ENCODE measurements around the gene NAALADL2. TPM values are rescaled to one million over a fixed set of nuclear protein-coding genes. Genes with fewer than 3 reads are reported as not detected.

Gene NAALADL2
- total RNA-seq, 6 donors from 2014 or later, result 4.4 to 12.6 (median 6.3) TPM

DNA sequence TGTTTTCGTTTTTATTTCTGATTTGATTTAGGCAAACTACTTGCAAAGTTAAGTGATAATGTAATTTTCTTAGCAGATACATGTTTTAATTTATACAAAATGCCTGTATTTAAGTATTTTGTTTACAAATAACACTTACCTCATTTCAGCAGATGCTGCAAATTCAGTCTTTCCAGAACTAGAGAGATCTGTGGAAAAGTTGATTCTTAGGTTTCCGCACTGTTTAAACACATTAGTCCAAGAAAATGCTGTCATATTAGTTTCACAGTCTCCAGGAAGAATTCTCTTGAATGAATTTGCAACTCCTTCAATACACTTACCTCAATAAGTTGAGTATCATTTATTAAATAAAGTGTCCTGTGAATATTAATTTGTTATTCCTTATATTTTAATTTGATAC is 383.1 kb downstream of the NAALADL2 start:
- H3K36me3 ChIP-seq, result no peaks in the 10 kb centered on the region

DNA sequence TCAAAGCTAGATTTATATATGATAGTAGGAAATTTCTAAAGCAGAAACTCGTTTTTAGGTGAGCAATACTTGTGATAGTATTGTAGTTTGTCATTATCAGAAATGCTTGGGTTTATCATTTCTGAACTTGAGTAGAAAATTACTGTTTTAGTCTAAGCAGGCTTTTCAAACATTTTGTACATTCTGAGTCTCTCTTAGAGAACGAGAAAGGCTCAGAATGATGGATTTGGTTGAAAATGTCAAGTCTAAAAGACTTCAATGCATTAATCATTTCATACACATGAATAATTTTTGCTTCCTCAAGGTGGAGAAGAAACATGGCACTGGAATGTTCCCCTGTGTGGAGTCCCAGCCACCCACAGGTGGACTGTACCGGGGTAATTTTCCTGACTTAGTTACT is 387.1 kb downstream of the NAALADL2 start:
- TF ChIP-seq POLR2AphosphoS5 (IDR thresholded peaks at IDR 0.05) (no peak), POLR2A (IDR thresholded peaks at IDR 0.05) (no peak), EP300 (IDR thresholded peaks at IDR 0.05) (no peak)
- TF ChIP-seq, protein P1, sequence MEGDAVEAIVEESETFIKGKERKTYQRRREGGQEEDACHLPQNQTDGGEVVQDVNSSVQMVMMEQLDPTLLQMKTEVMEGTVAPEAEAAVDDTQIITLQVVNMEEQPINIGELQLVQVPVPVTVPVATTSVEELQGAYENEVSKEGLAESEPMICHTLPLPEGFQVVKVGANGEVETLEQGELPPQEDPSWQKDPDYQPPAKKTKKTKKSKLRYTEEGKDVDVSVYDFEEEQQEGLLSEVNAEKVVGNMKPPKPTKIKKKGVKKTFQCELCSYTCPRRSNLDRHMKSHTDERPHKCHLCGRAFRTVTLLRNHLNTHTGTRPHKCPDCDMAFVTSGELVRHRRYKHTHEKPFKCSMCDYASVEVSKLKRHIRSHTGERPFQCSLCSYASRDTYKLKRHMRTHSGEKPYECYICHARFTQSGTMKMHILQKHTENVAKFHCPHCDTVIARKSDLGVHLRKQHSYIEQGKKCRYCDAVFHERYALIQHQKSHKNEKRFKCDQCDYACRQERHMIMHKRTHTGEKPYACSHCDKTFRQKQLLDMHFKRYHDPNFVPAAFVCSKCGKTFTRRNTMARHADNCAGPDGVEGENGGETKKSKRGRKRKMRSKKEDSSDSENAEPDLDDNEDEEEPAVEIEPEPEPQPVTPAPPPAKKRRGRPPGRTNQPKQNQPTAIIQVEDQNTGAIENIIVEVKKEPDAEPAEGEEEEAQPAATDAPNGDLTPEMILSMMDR (IDR thresholded peaks at IDR 0.05), result no peak
- DNase-seq, result no peak
- no peaks in the 10 kb centered on the region for H3K36me3 ChIP-seq
- no peaks in the 10 kb centered on the region for H3K27me3 ChIP-seq
- WGBS, 2 donors, result 61 to 63% methylated on average over 3 of the region's 3 CpGs
- H3K27ac ChIP-seq, result no peak overlapping the region
- no peaks in the 10 kb centered on the region for H3K4me1 ChIP-seq
- no peaks in the 10 kb centered on the region for H3K9me3 ChIP-seq
- ATAC-seq (ENCODE audit: low FRiP score in 2 of 2), result no peak
- H3K4me3 ChIP-seq, result no peak overlapping the region

More for the DNA sequence above, 383.1 kb downstream of the NAALADL2 start:
- no peaks in the 10 kb centered on the region for H3K4me1 ChIP-seq
- 87 to 93% methylated on average over 2 of the region's 2 CpGs for WGBS, 2 donors
- no peak overlapping the region for H3K4me3 ChIP-seq
- DNase-seq (no peak), ATAC-seq (ENCODE audit: low FRiP score in 2 of 2) (no peak)
- no peaks in the 10 kb centered on the region for H3K27me3 ChIP-seq
- no peak overlapping the region for H3K27ac ChIP-seq
- no peaks in the 10 kb centered on the region for H3K9me3 ChIP-seq
- TF ChIP-seq EP300 (IDR thresholded peaks at IDR 0.05), result no peak
- TF ChIP-seq, protein P1 (IDR thresholded peaks at IDR 0.05), result no peak
- no peak for TF ChIP-seq POLR2AphosphoS5 (IDR thresholded peaks at IDR 0.05)
- no peak for TF ChIP-seq POLR2A (IDR thresholded peaks at IDR 0.05)

DNA sequence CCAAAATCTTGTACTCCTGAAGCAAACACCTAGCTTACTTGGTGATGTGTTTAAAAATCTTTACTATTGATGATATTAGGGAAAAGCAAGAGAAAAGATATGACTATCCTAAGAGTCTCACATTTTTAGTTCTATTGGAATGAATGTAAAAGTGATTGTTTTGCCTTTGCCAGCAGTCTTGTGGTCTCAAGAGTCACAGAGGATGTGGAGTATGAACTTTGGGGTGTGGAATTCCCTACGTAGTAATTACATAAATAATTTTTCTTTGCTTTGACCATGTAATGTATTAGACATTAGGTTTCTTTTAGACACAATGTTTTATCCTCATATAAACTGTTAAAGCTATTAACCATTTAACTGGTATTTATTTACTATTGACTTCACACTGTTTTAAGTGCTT is 387.6 kb downstream of the NAALADL2 start:
- ATAC-seq (ENCODE audit: low FRiP score in 2 of 2) (no peak), DNase-seq (no peak)
- Histone ChIP-seq H3K36me3 (no peaks in the 10 kb centered on the region), H3K4me1 (no peaks in the 10 kb centered on the region), H3K27me3 (no peaks in the 10 kb centered on the region), H3K27ac (no peak overlapping the region), H3K4me3 (no peak overlapping the region), H3K9me3 (no peaks in the 10 kb centered on the region)
- WGBS, 2 donors, result 48 to 68% methylated on average over 1 of the region's 1 CpG
- TF ChIP-seq POLR2A (IDR thresholded peaks at IDR 0.05), result no peak
- TF ChIP-seq EP300 (IDR thresholded peaks at IDR 0.05), result no peak
- TF ChIP-seq, protein P1 (IDR thresholded peaks at IDR 0.05), result no peak
- TF ChIP-seq POLR2AphosphoS5 (IDR thresholded peaks at IDR 0.05), result no peak

DNA sequence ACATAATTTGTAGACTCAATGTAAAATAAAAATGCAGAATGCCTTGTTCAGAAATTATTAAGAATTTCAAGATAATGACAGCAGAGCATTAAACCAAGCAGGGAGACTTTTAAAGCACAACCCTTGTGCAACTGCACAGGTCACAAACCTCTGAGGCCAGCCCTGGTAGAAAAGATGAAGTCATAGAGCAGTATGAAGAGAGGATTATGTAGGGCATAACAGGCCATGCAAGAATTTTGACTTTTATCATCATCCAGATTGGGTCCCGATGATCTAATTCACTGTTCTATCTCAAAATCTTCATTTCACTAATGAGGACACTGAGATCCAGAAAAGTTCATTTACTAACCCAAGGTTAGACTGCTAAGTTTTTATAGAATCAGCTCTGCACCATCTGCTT is 388.5 kb downstream of the NAALADL2 start:
- DNase-seq (no peak), ATAC-seq (ENCODE audit: low FRiP score in 2 of 2) (no peak)
- WGBS, 2 donors, result 93 to 100% methylated on average over 1 of the region's 1 CpG
- no peaks in the 10 kb centered on the region for H3K9me3 ChIP-seq
- no peaks in the 10 kb centered on the region for H3K4me1 ChIP-seq
- no peak overlapping the region for H3K4me3 ChIP-seq
- no peak for TF ChIP-seq EP300 (IDR thresholded peaks at IDR 0.05)
- no peak for TF ChIP-seq POLR2AphosphoS5 (IDR thresholded peaks at IDR 0.05)
- TF ChIP-seq, protein P1 (IDR thresholded peaks at IDR 0.05), result no peak
- no peak for TF ChIP-seq POLR2A (IDR thresholded peaks at IDR 0.05)
- no peaks in the 10 kb centered on the region for H3K36me3 ChIP-seq
- H3K27me3 ChIP-seq, result no peaks in the 10 kb centered on the region
- no peak overlapping the region for H3K27ac ChIP-seq

DNA sequence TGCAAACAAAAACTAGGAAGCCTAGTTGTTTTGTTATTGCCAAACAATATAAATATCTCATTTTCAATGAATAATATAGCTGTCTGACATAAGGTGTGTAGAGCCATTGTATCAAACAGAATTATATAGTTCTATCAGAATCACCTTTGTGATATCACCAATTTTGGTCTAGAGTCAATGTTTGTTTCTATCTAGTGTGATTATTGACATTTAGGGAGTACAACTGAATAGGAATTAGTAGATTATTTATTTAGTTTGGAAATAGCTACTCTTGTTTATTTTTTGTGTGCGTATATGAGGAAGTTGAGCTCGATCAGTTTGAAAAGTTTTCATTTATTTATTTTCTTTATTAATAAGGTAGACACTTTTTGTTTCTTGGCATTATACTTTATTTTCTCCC is 389.7 kb downstream of the NAALADL2 start:
- Histone ChIP-seq H3K27ac (no peak overlapping the region), H3K4me3 (no peak overlapping the region), H3K27me3 (no peaks in the 10 kb centered on the region), H3K4me1 (no peaks in the 10 kb centered on the region), H3K9me3 (no peaks in the 10 kb centered on the region), H3K36me3 (no peaks in the 10 kb centered on the region)
- WGBS, 2 donors, result 77 to 78% methylated on average over 2 of the region's 2 CpGs
- ATAC-seq (ENCODE audit: low FRiP score in 2 of 2), result no peak
- no peak for TF ChIP-seq EP300 (IDR thresholded peaks at IDR 0.05)
- TF ChIP-seq POLR2A (IDR thresholded peaks at IDR 0.05), result no peak
- TF ChIP-seq POLR2AphosphoS5 (IDR thresholded peaks at IDR 0.05), result no peak
- TF ChIP-seq, protein P1 (IDR thresholded peaks at IDR 0.05), result no peak
- no peak for DNase-seq

All from upper lobe of left lung (tissue), 6 donors.